Stimulated activated CD4-positive, alpha-beta T cell treated with anti-CD3 and anti-CD28 coated beads, Interleukin-1b, Interleukin-23, amount 100 ng/mL, for 1 hour (primary cell): Measurements from ENCODE around the gene SLC9A6.

Experiments
- DNase-seq, 2 donors: peaks; one replicate each; pipeline ENCODE4 v3.0.0-alpha.2; 2020; ENCODE audit warnings: low read depth in 2 of 2

Gene SLC9A6

DNA sequence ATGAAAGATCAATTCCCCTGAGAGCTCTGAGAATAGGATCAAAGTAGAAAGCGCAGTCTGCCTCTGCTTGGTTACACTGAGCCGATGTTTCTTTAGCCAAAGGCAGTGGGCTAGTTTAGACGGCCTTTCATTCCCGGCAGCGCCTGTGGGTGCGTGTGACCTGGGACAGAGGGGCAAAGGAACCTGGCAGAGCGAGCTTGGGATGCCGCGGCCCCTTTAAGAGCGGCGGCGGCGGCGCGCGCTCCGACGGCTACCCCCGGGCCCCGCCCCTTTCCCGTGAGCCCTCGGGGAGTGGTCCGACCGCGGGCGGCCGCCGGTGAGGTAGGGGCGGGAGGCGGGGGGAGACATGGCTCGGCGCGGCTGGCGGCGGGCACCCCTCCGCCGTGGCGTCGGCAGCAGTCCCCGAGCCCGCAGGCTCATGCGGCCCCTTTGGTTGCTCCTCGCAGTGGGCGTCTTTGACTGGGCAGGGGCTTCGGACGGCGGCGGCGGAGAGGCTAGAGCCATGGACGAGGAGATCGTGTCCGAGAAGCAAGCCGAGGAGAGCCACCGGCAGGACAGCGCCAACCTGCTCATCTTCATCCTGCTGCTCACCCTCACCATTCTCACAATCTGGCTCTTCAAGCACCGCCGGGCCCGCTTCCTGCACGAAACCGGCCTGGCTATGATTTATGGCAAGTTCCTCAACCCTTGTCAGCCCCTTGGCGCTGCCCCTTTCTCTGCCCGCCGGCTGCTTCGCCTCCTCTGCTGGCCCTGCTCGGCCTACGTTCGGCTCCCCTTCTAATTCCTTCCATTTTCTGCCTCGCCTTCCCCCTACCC is at the start of gene SLC9A6:
Gene SLC9A6, plus strand, starts transcription at position 279 of the 816 bp plus-strand sequence. Its CDS starts 224 bp downstream, at position 503.
- peak; percentile 20 to 50 for DNase-seq

DNA sequence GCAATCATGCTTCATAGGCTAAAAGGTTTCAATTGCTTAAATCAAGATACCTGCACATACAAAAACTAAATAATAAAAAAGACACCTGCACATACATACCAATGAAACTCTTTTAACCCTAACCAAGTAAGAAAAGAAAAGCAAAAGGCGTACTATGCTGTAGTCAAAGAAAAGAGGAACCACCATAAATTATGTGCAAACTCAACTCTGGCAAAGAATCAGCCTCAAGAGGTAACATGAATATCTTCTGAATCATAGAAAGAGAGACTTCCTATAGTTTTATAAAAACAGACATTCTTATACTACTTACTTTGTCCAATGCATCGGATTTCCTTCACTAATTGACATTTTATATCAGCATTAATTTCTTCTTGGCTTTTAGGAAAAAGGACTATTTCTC is 40.7 kb upstream of the SLC9A6 start:
- DNase-seq, result no peak

GRCh38 chrX:135951291-135951690 is 33.9 kb upstream of the SLC9A6 start:
- DNase-seq, result no peak

DNA sequence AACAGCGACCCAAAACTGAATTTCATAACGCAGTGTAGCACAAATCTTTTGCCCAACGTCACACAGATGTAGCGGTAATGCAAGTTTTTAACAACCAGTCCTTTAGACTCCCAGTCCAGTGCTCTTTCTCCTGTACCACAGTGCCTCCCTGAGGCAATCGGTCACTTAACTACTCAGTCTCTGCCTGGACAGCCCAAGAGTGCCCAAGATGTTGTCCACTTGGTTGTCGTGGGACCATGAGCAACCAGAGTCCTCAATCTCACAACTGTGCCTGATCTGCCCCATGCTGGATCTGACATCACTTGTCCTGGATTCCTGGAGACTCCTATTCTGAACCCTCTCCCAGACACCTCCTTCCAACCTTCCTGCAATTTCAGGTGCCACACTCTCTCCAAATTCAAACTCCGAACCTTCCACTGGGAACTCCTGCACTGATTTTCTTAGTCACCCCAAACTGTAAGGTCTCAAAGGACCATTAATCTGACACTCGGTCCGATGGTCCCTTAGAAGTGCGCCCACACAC is 12.1 kb upstream of the SLC9A6 start:
- DNase-seq, result no peak

DNA sequence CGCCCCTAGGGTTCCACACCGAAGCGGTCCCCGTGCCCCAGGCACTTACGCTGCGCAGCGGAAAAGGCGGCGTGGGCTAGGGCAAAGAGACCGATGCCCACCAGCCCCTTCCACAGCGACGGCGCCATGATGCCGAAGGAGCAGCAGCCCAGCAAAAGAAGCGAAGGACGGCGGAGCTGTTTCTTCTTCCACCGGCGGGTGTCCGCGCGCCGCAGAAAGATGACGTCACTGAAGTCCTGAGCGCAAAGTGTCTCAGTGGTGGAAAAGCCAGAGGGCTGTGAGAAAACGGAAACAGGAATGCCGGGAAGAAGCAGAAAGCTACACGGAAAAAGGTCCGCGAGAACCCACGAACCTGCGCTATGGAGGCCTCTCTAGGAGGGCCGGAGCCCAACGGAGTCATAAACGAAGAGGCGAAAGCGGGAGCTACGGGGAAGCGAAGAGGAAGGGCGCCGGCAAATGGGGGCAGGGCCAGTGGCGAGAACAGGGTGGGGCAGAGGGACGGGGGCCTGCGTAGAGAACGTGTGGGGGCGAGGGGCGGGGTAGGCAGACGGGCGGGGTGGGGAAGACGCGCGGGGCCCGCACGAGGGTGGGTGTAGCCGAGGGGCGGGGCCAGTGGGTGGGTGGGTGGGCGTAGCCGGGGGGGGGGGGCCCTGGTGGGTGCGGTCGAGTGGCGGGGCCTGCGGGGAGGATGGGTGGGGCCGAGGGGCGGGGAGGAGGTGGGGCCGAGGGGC is 11.5 kb upstream of the SLC9A6 start, which contains the start of gene MMGT1:
Gene MMGT1, minus strand, starts transcription at position 441 of the 731 bp plus-strand sequence. Its CDS starts 313 bp downstream, at position 128.
- DNase-seq, result peak; percentile 52 to 59

DNA sequence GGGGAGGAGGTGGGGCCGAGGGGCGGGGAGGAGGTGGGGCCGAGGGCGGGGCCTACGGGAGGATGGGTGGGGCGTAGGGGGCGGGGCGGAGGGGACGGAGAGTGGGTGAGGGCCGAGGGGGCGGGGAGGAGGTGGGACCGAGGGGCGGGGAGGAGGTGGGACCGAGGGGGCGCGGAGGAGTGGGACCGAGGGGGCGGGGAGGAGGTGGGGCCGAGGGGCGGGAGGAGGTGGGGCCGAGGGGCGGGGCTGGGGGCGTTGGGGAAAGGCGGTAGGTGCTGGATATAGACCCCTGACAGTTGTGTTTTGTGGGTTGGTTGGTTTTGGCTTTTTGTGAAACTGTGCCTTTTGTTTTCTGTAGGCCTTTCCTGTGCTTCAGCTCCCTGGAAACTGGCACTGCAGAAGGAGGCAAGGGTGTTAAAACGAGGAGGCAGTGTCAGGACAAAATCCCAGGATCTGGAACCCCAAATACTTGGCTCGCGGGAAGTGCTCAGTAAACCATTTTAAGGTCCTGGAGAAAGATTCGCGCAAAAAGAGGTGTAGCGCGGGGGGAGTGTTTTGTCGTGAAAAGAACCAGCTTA is 10.9 kb upstream of the SLC9A6 start:
- DNase-seq, result peak in 1 of 2 donors; percentile 44

DNA sequence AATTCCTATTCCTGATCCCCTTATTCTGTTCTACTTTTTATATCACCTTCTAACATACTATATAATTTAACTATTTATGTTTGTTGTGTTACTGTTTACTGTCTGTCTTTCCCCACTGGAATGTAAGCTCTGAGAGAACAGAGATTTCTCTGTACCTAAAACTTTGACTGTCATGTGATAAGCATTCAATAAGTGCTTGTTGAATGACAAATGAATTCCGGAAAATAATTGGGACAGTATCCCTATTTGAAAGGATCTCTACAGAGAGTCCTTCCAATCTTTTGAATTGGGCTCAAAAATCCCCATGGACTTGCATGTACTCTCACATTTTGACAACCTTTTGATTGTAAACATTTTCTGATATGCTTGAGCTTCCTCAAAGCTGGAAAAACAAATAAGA is 9.8 kb upstream of the SLC9A6 start:
- DNase-seq, result no peak

DNA sequence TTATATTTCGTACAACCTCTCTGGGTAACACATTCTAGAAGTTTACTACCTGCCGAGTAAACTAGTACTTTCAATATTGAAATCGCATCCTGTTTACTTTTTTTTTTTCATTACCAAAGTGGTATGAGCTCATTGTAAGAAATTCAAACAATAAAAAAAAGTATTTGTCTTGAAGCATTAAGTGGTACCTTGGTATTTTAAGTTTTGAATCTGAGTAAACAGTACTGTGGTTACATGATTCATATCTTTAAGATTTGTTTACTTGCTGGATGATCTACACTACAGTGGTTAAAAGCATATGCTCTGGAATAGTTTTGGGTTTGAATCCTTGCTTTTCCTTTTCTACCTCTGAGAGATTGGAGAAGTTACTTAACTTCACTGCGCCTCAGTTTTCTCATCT is 7.6 kb upstream of the SLC9A6 start:
- DNase-seq, result no peak

- DNase-seq, result no peak
Measured at GRCh38 chrX:135981010-135981409, 4.2 kb upstream of the SLC9A6 start.

GRCh38 chrX:135981668-135982067 is 3.6 kb upstream of the SLC9A6 start:
- no peak for DNase-seq

DNA sequence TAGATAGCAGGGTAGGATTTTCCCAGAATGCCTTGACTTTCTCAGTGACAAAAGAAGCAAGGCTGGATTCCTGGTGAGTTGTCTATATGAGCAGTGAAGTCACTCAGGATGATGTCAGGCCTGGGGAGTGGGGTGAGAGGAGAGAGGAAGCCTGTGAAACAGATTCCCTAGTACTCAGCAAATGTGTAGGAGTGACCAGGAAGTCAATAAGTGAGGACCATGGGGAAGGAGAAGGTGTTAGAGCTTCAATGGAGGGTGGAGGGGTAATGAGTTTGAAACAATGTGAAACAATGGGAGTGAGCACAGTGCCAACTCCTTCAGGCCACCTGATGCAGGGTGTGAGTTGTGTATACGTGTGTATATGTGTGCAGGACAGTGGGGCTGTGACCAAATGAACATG is 2.4 kb upstream of the SLC9A6 start:
- no peak for DNase-seq

GRCh38 chrX:135984256-135984655 is 979 bp upstream of the SLC9A6 start:
- no peak for DNase-seq

DNA sequence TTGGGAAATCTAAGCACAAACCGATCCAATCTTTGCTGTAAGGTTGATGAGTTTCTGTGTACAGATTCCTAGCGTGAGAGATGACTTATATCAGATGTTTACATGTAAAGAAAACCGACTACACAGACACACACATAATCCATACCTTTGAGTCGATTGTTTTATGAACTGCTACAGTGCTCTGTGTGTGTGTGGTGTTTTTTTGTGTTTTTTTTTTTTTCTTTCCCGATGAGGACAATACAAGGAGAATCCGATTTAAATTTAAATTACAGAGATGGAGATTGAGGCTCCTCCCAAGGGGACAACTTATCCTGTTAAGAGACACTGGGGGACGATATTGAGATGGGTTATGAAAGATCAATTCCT is 461 bp upstream of the SLC9A6 start:
- DNase-seq, result no peak

- no peak for DNase-seq
Measured at GRCh38 chrX:135985973-135986310, 707 bp downstream of the SLC9A6 start.

- no peak for DNase-seq
Measured at GRCh38 chrX:135988245-135988644, 3.0 kb downstream of the SLC9A6 start.

DNA sequence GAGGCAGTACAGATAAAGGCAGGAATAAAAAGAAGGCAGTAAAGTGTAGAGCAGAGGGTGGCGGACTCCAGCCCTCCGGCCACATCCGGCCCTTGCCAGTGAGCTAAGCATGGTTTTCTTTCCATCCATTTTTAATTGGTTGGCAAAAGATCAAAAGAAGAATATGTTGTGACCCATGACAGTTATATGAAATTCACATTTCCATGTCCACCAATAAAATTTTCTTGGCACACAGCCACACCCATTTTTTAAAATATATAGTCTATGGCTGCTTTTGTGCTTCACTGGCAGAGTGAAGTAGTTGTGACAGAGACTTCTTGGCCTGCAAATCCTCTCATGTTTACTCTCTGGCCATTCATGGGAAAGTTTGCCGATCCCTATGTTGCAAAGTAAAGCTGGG is 29.8 kb downstream of the SLC9A6 start:
- no peak for DNase-seq

GRCh38 chrX:136016881-136017280 is 31.6 kb downstream of the SLC9A6 start:
- no peak for DNase-seq

DNA sequence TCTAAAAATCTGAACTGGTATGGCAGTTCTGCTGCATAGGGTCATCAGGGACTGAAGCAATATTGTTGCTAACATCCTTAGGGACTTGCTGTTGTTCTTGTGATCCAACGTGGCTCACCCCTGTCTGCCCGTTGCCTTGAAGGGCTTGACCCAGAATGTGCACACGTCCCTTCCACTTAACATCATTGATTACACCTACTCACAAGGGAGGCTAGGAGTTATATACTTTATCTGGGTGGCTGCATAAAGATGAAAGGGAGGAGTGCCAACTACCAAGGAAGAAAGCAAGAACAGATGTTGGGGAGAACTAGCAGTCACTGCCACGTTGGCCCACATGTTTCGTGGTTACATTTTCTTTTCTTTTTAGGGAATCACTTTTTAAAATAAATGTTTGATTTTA is 34.0 kb downstream of the SLC9A6 start:
- no peak for DNase-seq

DNA sequence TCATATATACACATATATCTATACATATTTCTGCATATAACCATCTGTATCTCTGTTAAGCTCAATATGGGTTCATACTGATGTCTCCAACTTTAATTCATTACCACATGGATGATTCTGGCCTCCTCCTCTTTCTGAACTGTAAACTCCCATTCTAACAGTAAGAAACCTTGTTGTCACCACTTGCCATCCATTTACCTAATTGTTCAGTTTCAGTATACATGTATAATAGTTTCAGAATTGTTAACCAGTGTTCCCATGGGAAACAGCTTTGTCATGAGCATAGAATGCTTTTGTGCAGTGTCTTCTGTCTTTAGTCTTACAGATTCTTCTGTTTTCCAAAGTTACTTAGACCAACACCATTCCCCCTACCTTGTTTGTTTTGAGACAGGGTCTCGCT is 35.9 kb downstream of the SLC9A6 start:
- no peak for DNase-seq

- DNase-seq, result no peak
Measured at GRCh38 chrX:136021903-136022302, 36.7 kb downstream of the SLC9A6 start.

GRCh38 chrX:136025091-136025490 is 39.9 kb downstream of the SLC9A6 start:
- no peak for DNase-seq

- DNase-seq, result no peak
Measured at GRCh38 chrX:136028383-136028984, 43.2 kb downstream of the SLC9A6 start.
